Astrocyte (in vitro differentiated cells and primary cell): Measurements from ENCODE around the gene ZNF891. TPM values are rescaled to one million over a fixed set of nuclear protein-coding genes. Genes with fewer than 3 reads are reported as not detected.

Source experiments
- DNase-seq: peaks from one replicate; pipeline ENCODE4 v3.0.0-alpha.2; 2010; ENCODE audit warnings: low read depth
- FAIRE-seq: peaks from 2 replicates; lab custom pipeline; 2011; peaks lifted over from hg19 to GRCh38; lab: Jason Lieb, UNC
- H2AFZ ChIP-seq: 2 replicates; pipeline ENCODE4 v1.6.0; 2012; ENCODE audit warnings: low read depth, low read length, inconsistent platforms
- H3K27ac ChIP-seq: 2 replicates; pipeline ENCODE4 v1.5.1; 2011; ENCODE audit warnings: low read depth, low read length, inconsistent platforms
- H3K27me3 ChIP-seq: 2 replicates; pipeline ENCODE4 v1.6.0; 2011; ENCODE audit warnings: low read length, inconsistent platforms; ENCODE audit not compliant: insufficient read depth
- H3K36me3 ChIP-seq: 2 replicates; pipeline ENCODE4 v1.5.1; 2011; ENCODE audit warnings: low read length, inconsistent platforms; ENCODE audit not compliant: insufficient read depth
- H3K4me1 ChIP-seq: 2 replicates; pipeline ENCODE4 v1.5.1; 2011; ENCODE audit warnings: low read length, inconsistent platforms; ENCODE audit not compliant: insufficient read depth
- H3K4me2 ChIP-seq: 2 replicates; pipeline ENCODE4 v1.6.0; 2012; ENCODE audit warnings: low read length, inconsistent platforms
- H3K4me3 ChIP-seq: 2 replicates; pipeline ENCODE4 v1.5.1; 2011; ENCODE audit warnings: low read depth, mild to moderate bottlenecking, low read length, inconsistent platforms; ENCODE audit not compliant: insufficient read depth
- H3K79me2 ChIP-seq: 2 replicates; pipeline ENCODE4 v1.6.0; 2012; ENCODE audit warnings: mild to moderate bottlenecking, low read length, inconsistent platforms; ENCODE audit not compliant: insufficient read depth
- H3K9ac ChIP-seq: 2 replicates; pipeline ENCODE4 v1.6.0; 2012; ENCODE audit warnings: mild to moderate bottlenecking, low read length, inconsistent platforms
- H3K9me3 ChIP-seq: 2 replicates; pipeline ENCODE4 v1.5.1; 2012; ENCODE audit warnings: low read depth, mild to moderate bottlenecking, low read length, inconsistent platforms; ENCODE audit not compliant: insufficient read depth
- H4K20me1 ChIP-seq: 2 replicates; pipeline ENCODE4 v1.6.0; 2012; ENCODE audit warnings: low read length, inconsistent platforms; ENCODE audit not compliant: insufficient read depth
- H3K27ac Mint-ChIP-seq: one replicate; pipeline ENCODE4 v1.8.0; 2021; ENCODE audit warnings: mild to moderate bottlenecking, mixed read lengths; ENCODE audit not compliant: unreplicated experiment
- H3K27me3 Mint-ChIP-seq: one replicate; pipeline ENCODE4 v1.8.0; 2021; ENCODE audit warnings: low read depth, mixed read lengths; ENCODE audit not compliant: unreplicated experiment
- H3K36me3 Mint-ChIP-seq: one replicate; pipeline ENCODE4 v1.8.0; 2021; ENCODE audit warnings: low read depth, mixed read lengths; ENCODE audit not compliant: unreplicated experiment
- H3K4me1 Mint-ChIP-seq: one replicate; pipeline ENCODE4 v1.8.0; 2021; ENCODE audit warnings: low read depth, mixed read lengths; ENCODE audit not compliant: unreplicated experiment
- H3K4me3 Mint-ChIP-seq: one replicate; pipeline ENCODE4 v1.8.0; 2021; ENCODE audit warnings: mild to moderate bottlenecking, moderate library complexity, mixed read lengths; ENCODE audit not compliant: unreplicated experiment
- H3K9me3 Mint-ChIP-seq: one replicate; pipeline ENCODE4 v1.8.0; 2021; ENCODE audit warnings: mild to moderate bottlenecking, mixed read lengths; ENCODE audit not compliant: unreplicated experiment
- EZH2 ChIP-seq: IDR thresholded peaks from 2 replicates; pipeline ENCODE4 v1.6.1; 2012; ENCODE audit warnings: mild to moderate bottlenecking, low read length, inconsistent platforms; ENCODE audit not compliant: insufficient read depth
- total RNA-seq: library from RNA; stranded (reverse); gene quantifications from 2 replicates; pipeline ENCODE4 v1.2.1, GENCODE V29; 2021
- TF ChIP-seq, protein P1 (sequence below): IDR thresholded peaks from 2 replicates; pipeline ENCODE4 v1.5.1; 2011; ENCODE audit warnings: low read depth, mild to moderate bottlenecking, inconsistent platforms, low read length, moderate library complexity; ENCODE audit not compliant: insufficient read depth

The ZNF891 gene
- total RNA-seq, 1 donor from 2014 or later: 1.2 TPM

DNA sequence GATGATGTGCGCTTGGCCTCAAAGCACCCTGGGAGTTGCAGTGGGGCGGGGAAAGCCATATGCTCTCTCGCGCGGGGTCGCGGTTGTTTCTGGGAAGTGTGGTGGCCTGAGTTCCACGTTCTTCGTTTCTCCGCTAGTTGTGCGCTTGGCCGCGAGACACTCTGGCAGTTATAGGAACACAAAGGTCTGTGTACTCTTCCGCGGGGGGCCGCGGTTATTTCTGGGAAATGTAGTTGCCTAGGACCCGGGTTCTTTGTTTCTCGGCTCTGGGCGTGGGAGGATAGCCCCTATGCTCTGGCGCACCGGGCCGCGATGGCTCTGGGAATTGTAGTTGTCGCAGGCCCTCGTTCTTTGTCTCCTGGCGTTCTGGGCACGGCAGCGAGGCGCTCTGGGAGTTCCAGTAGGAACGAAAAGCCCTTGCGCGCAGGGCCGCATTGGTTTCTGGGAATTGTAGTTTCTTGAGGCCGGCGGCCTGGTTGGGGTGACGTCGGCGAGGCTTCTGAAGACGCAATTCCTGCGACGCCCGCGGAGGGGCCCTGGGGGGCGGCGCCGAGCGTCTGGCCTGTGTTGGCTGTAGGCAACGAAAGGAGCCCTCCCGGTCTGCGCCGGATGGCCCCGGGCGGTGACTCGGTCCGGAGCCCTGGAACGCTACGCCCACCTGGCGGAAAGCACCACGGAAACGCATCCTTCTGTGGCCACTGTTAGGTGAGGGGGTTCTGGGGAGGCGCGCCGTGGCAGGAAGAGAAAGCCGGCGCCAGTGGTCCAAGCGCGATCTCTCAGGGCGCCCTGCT lies 49.5 kb downstream of the ZNF891 start, which contains the start of gene ZNF140:
TSS of gene ZNF140 (plus strand) at position 556 of the 791 bp plus-strand sequence. CDS start 398 bp downstream, outside the sequence.
- Histone ChIP-seq H3K9ac (peak within 1 kb of the TSS; percentile 93), H3K4me3 (peak within 1 kb of the TSS; percentile 77), H3K36me3 (peaks cover 29% of the 10 kb centered on the region), H3K27ac (peak within 1 kb of the TSS; percentile 98), H3K4me2 (peak within 1 kb of the TSS; percentile 89), H3K27me3 (no peaks in the 10 kb centered on the region), H4K20me1 (no peaks in the 10 kb centered on the region), H3K4me1 (no peaks in the 10 kb centered on the region), H2AFZ (peak within 1 kb of the TSS; percentile 78), H3K9me3 (peaks cover 44% of the 10 kb centered on the region), H3K79me2 (peaks cover 25% of the 10 kb centered on the region)
- H3K4me1 Mint-ChIP-seq: peaks cover 5% of the 10 kb centered on the region
- H3K4me3 Mint-ChIP-seq: no peak within 1 kb of the TSS
- peaks cover 49% of the 10 kb centered on the region for H3K36me3 Mint-ChIP-seq
- no peaks in the 10 kb centered on the region for H3K27me3 Mint-ChIP-seq
- H3K9me3 Mint-ChIP-seq: peaks cover 54% of the 10 kb centered on the region
- no peak within 1 kb of the TSS for H3K27ac Mint-ChIP-seq
- DNase-seq: peak; percentile 96
- FAIRE-seq: no peak
- no peak for TF ChIP-seq EZH2
- TF ChIP-seq, protein P1, sequence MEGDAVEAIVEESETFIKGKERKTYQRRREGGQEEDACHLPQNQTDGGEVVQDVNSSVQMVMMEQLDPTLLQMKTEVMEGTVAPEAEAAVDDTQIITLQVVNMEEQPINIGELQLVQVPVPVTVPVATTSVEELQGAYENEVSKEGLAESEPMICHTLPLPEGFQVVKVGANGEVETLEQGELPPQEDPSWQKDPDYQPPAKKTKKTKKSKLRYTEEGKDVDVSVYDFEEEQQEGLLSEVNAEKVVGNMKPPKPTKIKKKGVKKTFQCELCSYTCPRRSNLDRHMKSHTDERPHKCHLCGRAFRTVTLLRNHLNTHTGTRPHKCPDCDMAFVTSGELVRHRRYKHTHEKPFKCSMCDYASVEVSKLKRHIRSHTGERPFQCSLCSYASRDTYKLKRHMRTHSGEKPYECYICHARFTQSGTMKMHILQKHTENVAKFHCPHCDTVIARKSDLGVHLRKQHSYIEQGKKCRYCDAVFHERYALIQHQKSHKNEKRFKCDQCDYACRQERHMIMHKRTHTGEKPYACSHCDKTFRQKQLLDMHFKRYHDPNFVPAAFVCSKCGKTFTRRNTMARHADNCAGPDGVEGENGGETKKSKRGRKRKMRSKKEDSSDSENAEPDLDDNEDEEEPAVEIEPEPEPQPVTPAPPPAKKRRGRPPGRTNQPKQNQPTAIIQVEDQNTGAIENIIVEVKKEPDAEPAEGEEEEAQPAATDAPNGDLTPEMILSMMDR: no peak

DNA sequence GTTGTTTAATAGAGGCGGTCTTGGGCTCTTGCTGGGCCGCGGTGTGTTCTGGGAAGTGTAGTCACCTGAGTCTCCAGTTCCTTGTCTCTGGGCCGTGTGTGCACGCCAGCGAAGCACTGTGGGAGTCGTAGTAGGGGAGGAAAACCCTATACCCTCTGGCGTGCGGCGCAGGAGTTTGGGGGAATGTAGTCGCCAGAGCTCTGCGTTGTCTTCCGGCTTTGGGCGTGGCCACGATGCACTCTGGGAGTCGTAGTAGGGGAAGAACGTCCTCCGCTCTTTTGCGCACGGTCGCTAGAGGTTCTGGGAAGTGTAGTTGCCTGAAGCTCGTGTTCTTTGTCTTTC lies 50.1 kb downstream of the ZNF891 start:
- H3K4me1 Mint-ChIP-seq: peaks cover 5% of the 10 kb centered on the region
- Histone ChIP-seq H3K4me2 (peak overlapping the region; percentile 89), H2AFZ (peak overlapping the region; percentile 78), H3K4me3 (peak overlapping the region; percentile 77), H3K4me1 (no peaks in the 10 kb centered on the region), H3K9me3 (peaks cover 40% of the 10 kb centered on the region), H3K27ac (peak overlapping the region; percentile 98), H3K79me2 (peaks cover 25% of the 10 kb centered on the region), H3K36me3 (peaks cover 24% of the 10 kb centered on the region), H4K20me1 (no peaks in the 10 kb centered on the region), H3K9ac (peak overlapping the region; percentile 93), H3K27me3 (no peaks in the 10 kb centered on the region)
- TF ChIP-seq, protein P1: no peak
- no peak for TF ChIP-seq EZH2
- peaks cover 43% of the 10 kb centered on the region for H3K36me3 Mint-ChIP-seq
- DNase-seq (peak; percentile 100), FAIRE-seq (peak; percentile 65)
- H3K27me3 Mint-ChIP-seq: no peaks in the 10 kb centered on the region
- H3K4me3 Mint-ChIP-seq: no peak overlapping the region
- no peak overlapping the region for H3K27ac Mint-ChIP-seq
- peaks cover 50% of the 10 kb centered on the region for H3K9me3 Mint-ChIP-seq

DNA sequence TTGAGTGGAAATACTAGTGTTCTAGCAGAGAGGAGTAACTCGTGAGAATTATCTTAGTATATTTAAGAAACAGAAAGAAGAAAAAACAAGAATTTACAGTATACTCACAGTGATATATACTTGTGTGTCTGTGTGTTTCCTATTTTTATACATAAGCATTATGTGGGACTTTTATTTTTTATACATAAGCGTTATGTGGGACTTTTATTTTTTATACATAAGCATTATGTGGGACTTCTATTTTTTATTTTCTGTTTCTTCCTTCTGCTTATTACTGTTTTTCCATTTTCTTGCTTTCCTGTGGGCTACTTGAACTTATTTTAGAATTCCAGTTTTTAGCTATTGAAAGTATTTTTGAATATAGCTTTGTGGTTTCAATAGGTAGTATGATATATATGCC lies 56.2 kb downstream of the ZNF891 start:
- Histone ChIP-seq H3K9ac (no peak overlapping the region), H3K4me1 (no peaks in the 10 kb centered on the region), H3K4me3 (no peak overlapping the region), H3K27ac (no peak overlapping the region), H4K20me1 (no peaks in the 10 kb centered on the region), H3K79me2 (no peaks in the 10 kb centered on the region), H2AFZ (no peak overlapping the region), H3K27me3 (no peaks in the 10 kb centered on the region), H3K36me3 (no peaks in the 10 kb centered on the region), H3K4me2 (no peak overlapping the region), H3K9me3 (peaks cover 18% of the 10 kb centered on the region)
- Mint-ChIP-seq H3K36me3 (peaks cover 4% of the 10 kb centered on the region), H3K27ac (no peak overlapping the region), H3K27me3 (no peaks in the 10 kb centered on the region), H3K9me3 (peaks cover 41% of the 10 kb centered on the region), H3K4me3 (no peak overlapping the region), H3K4me1 (no peaks in the 10 kb centered on the region)
- no peak for FAIRE-seq
- no peak for TF ChIP-seq EZH2
- TF ChIP-seq, protein P1: no peak
- no peak for DNase-seq
